ENCODE measurements around the gene SRA1.
"Not testable (repeated sequence)": the region's sequence is repeated elsewhere in the genome, so short reads cannot be mapped to it uniquely, and the experiment has no call there.

Gene SRA1
- 29.0 to 40.0 (median 32.0) reads per million in 3 donors for total RNA-seq

DNA sequence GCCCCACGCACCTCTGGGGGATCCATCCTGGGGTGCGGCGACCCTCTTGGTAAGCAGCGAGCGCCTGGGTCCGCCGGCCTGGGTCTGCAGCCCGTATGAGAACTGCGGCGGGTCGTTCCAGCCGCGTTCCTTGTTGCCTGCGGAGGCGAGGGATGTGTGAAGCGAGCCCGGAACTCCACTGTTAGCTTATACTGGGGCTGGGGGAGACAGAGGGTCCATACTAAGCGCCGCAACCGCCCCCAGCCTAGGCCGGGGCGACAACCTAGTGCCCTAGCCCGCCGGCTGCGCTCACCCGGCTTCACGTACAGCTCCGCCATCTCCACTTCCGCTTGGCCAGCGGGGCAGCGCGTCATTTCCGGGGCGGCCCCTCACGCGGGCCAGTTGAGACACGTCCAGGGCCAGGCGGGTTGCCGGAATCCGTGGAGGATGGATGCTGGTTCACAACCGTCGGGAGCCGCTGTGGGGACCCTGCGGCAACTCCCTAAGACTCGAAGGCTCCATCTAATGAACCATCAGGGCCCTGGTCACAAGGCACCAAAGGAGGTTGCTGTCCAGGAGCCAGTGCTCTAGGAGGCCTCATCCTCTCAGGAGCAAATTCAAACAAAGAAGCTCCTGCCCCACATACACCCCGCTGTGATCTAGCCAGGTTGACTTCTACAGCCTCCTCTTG, at the start of gene SRA1:
Gene SRA1 (minus strand): TSS at position 338 of the 670 bp plus-strand sequence. CDS start 21 bp downstream, at position 317.
- H3K4me1 ChIP-seq (ENCODE audit: control insufficient read depth, insufficient read depth, low read length, poor library complexity, severe bottlenecking): peaks cover 15% of the 10 kb centered on the region
- peak within 1 kb of the TSS; percentile 93 for H3K27ac ChIP-seq (ENCODE audit: insufficient read depth, low read length, poor library complexity, severe bottlenecking)
- H3K36me3 ChIP-seq (ENCODE audit: control insufficient read depth, insufficient read depth, low read length): peaks cover 9% of the 10 kb centered on the region
- DNase-seq: peak; percentile 69 to 84 (median 72)
- H3K4me3 ChIP-seq (ENCODE audit: insufficient read depth, low read depth, low read length, poor library complexity, severe bottlenecking): peak within 1 kb of the TSS; percentile 85
- no peaks in the 10 kb centered on the region for H3K9me3 ChIP-seq (ENCODE audit: control insufficient read depth, low read length)
- no peaks in the 10 kb centered on the region for H3K27me3 ChIP-seq (replicated peaks; ENCODE audit: control insufficient read depth, insufficient read depth, low read length, poor library complexity, severe bottlenecking)

DNA sequence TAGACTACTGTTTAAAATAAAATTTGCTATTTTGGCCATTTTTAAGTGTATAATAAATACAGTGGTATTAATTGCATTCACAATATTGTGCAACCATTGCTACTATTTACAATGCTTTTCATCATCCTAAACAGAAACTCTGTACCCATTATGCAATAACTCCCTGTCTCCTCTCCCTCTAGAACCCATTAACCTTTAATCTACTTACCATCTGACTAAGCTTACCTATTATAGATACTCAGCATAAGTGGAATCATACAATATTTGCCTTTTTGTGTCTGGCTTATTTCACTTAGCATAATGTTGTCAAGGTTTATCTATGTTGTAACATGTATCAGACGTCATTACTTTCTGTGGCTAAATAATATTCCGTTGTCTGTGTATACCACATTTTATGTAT, 49.8 kb upstream of the SRA1 start:
- Histone ChIP-seq H3K36me3 (ENCODE audit: control insufficient read depth, insufficient read depth, low read length) (no peaks in the 10 kb centered on the region), H3K4me1 (ENCODE audit: control insufficient read depth, insufficient read depth, low read length, poor library complexity, severe bottlenecking) (no peaks in the 10 kb centered on the region), H3K27ac (ENCODE audit: insufficient read depth, low read length, poor library complexity, severe bottlenecking) (no peak overlapping the region), H3K9me3 (ENCODE audit: control insufficient read depth, low read length) (no peaks in the 10 kb centered on the region), H3K4me3 (ENCODE audit: insufficient read depth, low read depth, low read length, poor library complexity, severe bottlenecking) (no peak overlapping the region), H3K27me3 (replicated peaks; ENCODE audit: control insufficient read depth, insufficient read depth, low read length, poor library complexity, severe bottlenecking) (no peaks in the 10 kb centered on the region)
- DNase-seq: no peak

DNA sequence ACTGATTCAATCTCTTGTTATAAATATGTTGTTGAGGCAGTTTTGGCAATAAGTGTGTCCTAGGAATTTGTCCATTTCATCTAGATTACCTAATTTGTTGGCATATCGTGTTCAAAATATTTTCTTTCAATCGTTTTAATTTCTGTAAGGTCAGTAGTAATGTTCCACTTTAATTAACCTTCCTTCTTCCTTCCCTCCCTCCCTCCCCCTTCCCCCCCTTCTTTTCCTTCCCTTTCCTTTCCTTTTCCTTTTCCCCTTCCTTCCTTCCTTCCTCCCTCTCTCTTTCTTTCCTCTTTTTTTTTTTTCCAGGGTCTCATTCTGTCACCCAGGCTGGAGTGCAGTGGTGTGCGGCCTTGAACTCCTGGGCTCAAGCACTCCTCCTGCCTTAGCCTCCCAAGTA, 48.6 kb upstream of the SRA1 start:
- H3K27ac ChIP-seq (ENCODE audit: insufficient read depth, low read length, poor library complexity, severe bottlenecking): no peak overlapping the region
- no peaks in the 10 kb centered on the region for H3K36me3 ChIP-seq (ENCODE audit: control insufficient read depth, insufficient read depth, low read length)
- H3K9me3 ChIP-seq (ENCODE audit: control insufficient read depth, low read length): no peaks in the 10 kb centered on the region
- no peaks in the 10 kb centered on the region for H3K4me1 ChIP-seq (ENCODE audit: control insufficient read depth, insufficient read depth, low read length, poor library complexity, severe bottlenecking)
- no peaks in the 10 kb centered on the region for H3K27me3 ChIP-seq (replicated peaks; ENCODE audit: control insufficient read depth, insufficient read depth, low read length, poor library complexity, severe bottlenecking)
- H3K4me3 ChIP-seq (ENCODE audit: insufficient read depth, low read depth, low read length, poor library complexity, severe bottlenecking): no peak overlapping the region
- no peak for DNase-seq

- H3K4me1 ChIP-seq (ENCODE audit: control insufficient read depth, insufficient read depth, low read length, poor library complexity, severe bottlenecking): no peaks in the 10 kb centered on the region
- no peak overlapping the region for H3K4me3 ChIP-seq (ENCODE audit: insufficient read depth, low read depth, low read length, poor library complexity, severe bottlenecking)
- H3K27me3 ChIP-seq (replicated peaks; ENCODE audit: control insufficient read depth, insufficient read depth, low read length, poor library complexity, severe bottlenecking): no peaks in the 10 kb centered on the region
- no peaks in the 10 kb centered on the region for H3K36me3 ChIP-seq (ENCODE audit: control insufficient read depth, insufficient read depth, low read length)
- H3K9me3 ChIP-seq (ENCODE audit: control insufficient read depth, low read length): no peaks in the 10 kb centered on the region
- no peak for DNase-seq
- H3K27ac ChIP-seq (ENCODE audit: insufficient read depth, low read length, poor library complexity, severe bottlenecking): no peak overlapping the region
These were observed 46.5 kb upstream of the SRA1 start for GRCh38 chr5:140603734-140604133.

DNA sequence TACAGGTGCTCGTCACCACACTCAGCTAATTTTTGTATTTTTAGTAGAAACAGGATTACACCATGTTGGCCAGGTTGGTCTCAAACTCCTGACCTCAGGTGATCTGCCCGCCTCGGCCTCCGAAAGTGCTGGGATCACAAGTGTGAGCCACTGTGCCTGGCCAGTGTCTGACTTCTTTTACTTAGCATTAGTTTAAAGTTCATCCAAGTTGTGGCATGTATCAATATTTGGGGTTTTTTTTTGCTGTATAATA, 46.1 kb upstream of the SRA1 start:
- not testable (repeated sequence) for H3K4me3 ChIP-seq (ENCODE audit: insufficient read depth, low read depth, low read length, poor library complexity, severe bottlenecking); H3K4me1 ChIP-seq (ENCODE audit: control insufficient read depth, insufficient read depth, low read length, poor library complexity, severe bottlenecking); H3K9me3 ChIP-seq (ENCODE audit: control insufficient read depth, low read length); H3K27ac ChIP-seq (ENCODE audit: insufficient read depth, low read length, poor library complexity, severe bottlenecking); H3K27me3 ChIP-seq (replicated peaks; ENCODE audit: control insufficient read depth, insufficient read depth, low read length, poor library complexity, severe bottlenecking); H3K36me3 ChIP-seq (ENCODE audit: control insufficient read depth, insufficient read depth, low read length); DNase-seq

DNA sequence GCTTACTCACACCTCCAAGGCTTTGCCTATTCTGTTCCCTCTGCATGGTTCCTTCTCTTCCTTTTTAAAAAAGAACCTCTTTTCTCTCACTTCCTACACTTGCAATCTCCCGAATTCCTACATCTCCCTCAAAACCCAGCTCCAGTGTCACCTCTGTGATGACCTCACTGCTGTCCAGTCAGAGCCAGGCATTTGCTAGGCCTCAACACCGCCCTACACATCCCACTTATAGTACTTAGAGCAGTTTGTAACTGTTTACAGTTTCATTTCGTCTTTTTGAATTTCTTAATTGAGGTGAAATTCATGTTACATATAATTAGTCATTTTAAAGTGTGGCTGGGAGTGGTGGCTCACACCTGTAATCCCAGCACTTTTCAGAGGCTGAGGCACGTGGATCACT, 44.9 kb upstream of the SRA1 start:
- no peaks in the 10 kb centered on the region for H3K36me3 ChIP-seq (ENCODE audit: control insufficient read depth, insufficient read depth, low read length)
- no peaks in the 10 kb centered on the region for H3K4me1 ChIP-seq (ENCODE audit: control insufficient read depth, insufficient read depth, low read length, poor library complexity, severe bottlenecking)
- H3K27me3 ChIP-seq (replicated peaks; ENCODE audit: control insufficient read depth, insufficient read depth, low read length, poor library complexity, severe bottlenecking): no peaks in the 10 kb centered on the region
- DNase-seq: no peak
- no peak overlapping the region for H3K27ac ChIP-seq (ENCODE audit: insufficient read depth, low read length, poor library complexity, severe bottlenecking)
- no peaks in the 10 kb centered on the region for H3K9me3 ChIP-seq (ENCODE audit: control insufficient read depth, low read length)
- H3K4me3 ChIP-seq (ENCODE audit: insufficient read depth, low read depth, low read length, poor library complexity, severe bottlenecking): no peak overlapping the region

DNA sequence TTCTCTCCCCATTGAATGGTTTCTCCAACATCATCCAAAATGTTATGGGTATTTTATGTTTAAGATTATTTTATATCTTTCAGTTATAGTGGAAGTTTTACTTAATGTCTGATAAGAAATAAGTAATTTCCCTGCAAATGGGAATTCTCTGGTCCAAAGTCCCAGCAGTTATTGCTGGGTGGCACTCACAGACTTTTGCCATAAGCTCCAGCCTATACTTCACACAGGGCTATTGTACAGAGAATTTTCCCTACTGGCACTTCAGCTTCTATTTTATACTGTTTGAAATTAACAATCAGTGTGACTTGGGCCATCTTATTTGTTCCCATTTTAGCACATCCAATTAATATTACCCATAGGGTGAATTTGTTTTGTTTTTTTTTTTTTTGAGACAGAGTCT, 42.8 kb upstream of the SRA1 start:
- Histone ChIP-seq H3K4me1 (ENCODE audit: control insufficient read depth, insufficient read depth, low read length, poor library complexity, severe bottlenecking) (no peaks in the 10 kb centered on the region), H3K4me3 (ENCODE audit: insufficient read depth, low read depth, low read length, poor library complexity, severe bottlenecking) (no peak overlapping the region), H3K9me3 (ENCODE audit: control insufficient read depth, low read length) (no peaks in the 10 kb centered on the region), H3K27me3 (replicated peaks; ENCODE audit: control insufficient read depth, insufficient read depth, low read length, poor library complexity, severe bottlenecking) (no peaks in the 10 kb centered on the region), H3K27ac (ENCODE audit: insufficient read depth, low read length, poor library complexity, severe bottlenecking) (no peak overlapping the region), H3K36me3 (ENCODE audit: control insufficient read depth, insufficient read depth, low read length) (no peaks in the 10 kb centered on the region)
- no peak for DNase-seq

- no peak for DNase-seq
- Histone ChIP-seq H3K4me1 (ENCODE audit: control insufficient read depth, insufficient read depth, low read length, poor library complexity, severe bottlenecking) (no peaks in the 10 kb centered on the region), H3K4me3 (ENCODE audit: insufficient read depth, low read depth, low read length, poor library complexity, severe bottlenecking) (no peak overlapping the region), H3K9me3 (ENCODE audit: control insufficient read depth, low read length) (no peaks in the 10 kb centered on the region), H3K27me3 (replicated peaks; ENCODE audit: control insufficient read depth, insufficient read depth, low read length, poor library complexity, severe bottlenecking) (no peaks in the 10 kb centered on the region), H3K27ac (ENCODE audit: insufficient read depth, low read length, poor library complexity, severe bottlenecking) (no peak overlapping the region), H3K36me3 (ENCODE audit: control insufficient read depth, insufficient read depth, low read length) (no peaks in the 10 kb centered on the region)
These were observed 41.6 kb upstream of the SRA1 start for GRCh38 chr5:140598836-140599235.

DNA sequence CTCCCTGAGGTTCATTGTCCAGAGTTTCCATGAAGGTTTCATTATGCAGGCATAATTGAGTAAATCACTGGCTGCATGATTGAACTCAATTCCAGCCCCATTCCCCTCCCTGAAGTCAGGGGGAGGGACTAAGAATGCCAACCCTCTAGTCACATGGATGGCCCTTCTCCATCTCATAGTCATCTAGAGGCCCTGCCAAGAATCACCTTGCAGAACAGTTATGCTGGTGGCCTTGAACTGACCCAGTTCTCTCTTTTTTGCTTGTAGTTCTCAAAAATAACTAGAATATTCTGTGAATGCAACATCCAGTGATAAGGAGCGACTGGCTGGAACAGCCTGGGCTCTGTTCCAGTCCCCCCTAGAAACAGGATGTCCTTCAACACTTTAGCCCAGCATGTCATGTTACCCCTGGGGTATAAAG, 39.1 kb upstream of the SRA1 start:
- Histone ChIP-seq H3K36me3 (ENCODE audit: control insufficient read depth, insufficient read depth, low read length) (no peaks in the 10 kb centered on the region), H3K4me3 (ENCODE audit: insufficient read depth, low read depth, low read length, poor library complexity, severe bottlenecking) (no peak overlapping the region), H3K4me1 (ENCODE audit: control insufficient read depth, insufficient read depth, low read length, poor library complexity, severe bottlenecking) (no peaks in the 10 kb centered on the region), H3K27me3 (replicated peaks; ENCODE audit: control insufficient read depth, insufficient read depth, low read length, poor library complexity, severe bottlenecking) (no peaks in the 10 kb centered on the region), H3K9me3 (ENCODE audit: control insufficient read depth, low read length) (no peaks in the 10 kb centered on the region), H3K27ac (ENCODE audit: insufficient read depth, low read length, poor library complexity, severe bottlenecking) (no peak overlapping the region)
- no peak for DNase-seq

DNA sequence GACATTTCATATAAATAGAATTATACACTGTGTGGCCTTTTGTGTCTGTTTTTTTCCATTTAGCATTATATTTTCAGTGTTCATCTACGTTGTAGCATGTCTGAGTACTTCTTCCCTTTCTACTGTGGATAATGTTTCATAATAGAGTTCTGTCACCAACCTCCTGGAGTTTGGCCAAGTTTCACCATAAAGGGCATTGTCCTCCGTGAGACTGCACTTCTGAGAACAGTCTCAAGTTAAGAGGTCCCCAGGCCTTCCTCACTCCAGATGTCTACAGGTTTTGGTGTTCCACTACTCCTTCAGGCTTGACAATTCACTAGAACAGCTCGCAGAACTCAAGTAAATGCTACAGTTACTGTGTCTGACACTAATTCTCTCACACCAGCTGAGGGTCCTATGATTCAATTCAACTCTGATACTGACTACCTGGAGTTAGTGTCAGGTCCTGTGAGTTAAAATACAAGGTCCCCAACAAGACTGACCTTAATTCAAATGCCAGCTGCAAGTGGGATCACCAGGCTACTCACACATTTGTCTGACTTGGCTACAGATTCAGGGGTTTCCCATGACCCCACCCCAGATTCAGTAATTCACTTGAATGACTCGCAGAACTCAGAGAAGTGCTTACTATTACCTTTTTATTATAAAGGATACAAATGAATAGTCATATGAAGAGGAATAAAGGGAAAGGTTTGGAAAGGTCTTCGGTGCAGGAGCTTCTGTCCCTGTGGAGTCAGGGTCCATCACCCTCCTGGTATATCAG, 38.4 kb upstream of the SRA1 start:
- Histone ChIP-seq H3K4me3 (ENCODE audit: insufficient read depth, low read depth, low read length, poor library complexity, severe bottlenecking) (no peak overlapping the region), H3K9me3 (ENCODE audit: control insufficient read depth, low read length) (no peaks in the 10 kb centered on the region), H3K27ac (ENCODE audit: insufficient read depth, low read length, poor library complexity, severe bottlenecking) (no peak overlapping the region), H3K36me3 (ENCODE audit: control insufficient read depth, insufficient read depth, low read length) (no peaks in the 10 kb centered on the region), H3K27me3 (replicated peaks; ENCODE audit: control insufficient read depth, insufficient read depth, low read length, poor library complexity, severe bottlenecking) (no peaks in the 10 kb centered on the region), H3K4me1 (ENCODE audit: control insufficient read depth, insufficient read depth, low read length, poor library complexity, severe bottlenecking) (no peaks in the 10 kb centered on the region)
- DNase-seq: no peak
